Activated CD8-positive, alpha-beta memory T cell treated with anti-CD3 and anti-CD28 coated beads, Interleukin-2, amount 10 ng/mL, durations not matched to agents 7 days and 5 days (primary cell): ENCODE measurements around the gene CRACR2B. TPM values are rescaled to one million over a fixed set of nuclear protein-coding genes. Genes with fewer than 3 reads are reported as not detected.
A peak's percentile ranks its signal among the peaks of the same experiment; 100 is the strongest.

Experiments used
- ATAC-seq: fragments of 150-1000 bp; cut with Tn5 transposase; one replicate; pipeline ENCODE4 v1.10.0; 2021; ENCODE audit warnings: moderate library complexity
- CTCF ChIA-PET: fragments of 350-600 bp; sonication (Branson Sonifier 250); formaldehyde crosslinking; loops from one replicate; lab custom pipeline; 2021; ENCODE audit warnings: antibody characterized with exemption; lab: Charles Lee
- DNase-seq: peaks from one replicate; pipeline ENCODE4 v3.0.0-alpha.2; 2020
- H3K27ac Mint-ChIP-seq: one replicate; pipeline ENCODE4 v1.8.0; 2021; ENCODE audit warnings: mild to moderate bottlenecking, mixed read lengths
- H3K27me3 Mint-ChIP-seq: one replicate; pipeline ENCODE4 v1.8.0; 2021; ENCODE audit warnings: mixed read lengths
- H3K36me3 Mint-ChIP-seq: one replicate; pipeline ENCODE4 v1.8.0; 2021; ENCODE audit warnings: mild to moderate bottlenecking, mixed read lengths
- H3K4me1 Mint-ChIP-seq: one replicate; pipeline ENCODE4 v1.8.0; 2021; ENCODE audit warnings: mixed read lengths
- H3K4me3 Mint-ChIP-seq: one replicate; pipeline ENCODE4 v1.8.0; 2021; ENCODE audit warnings: mild to moderate bottlenecking, moderate library complexity, mixed read lengths
- H3K9me3 Mint-ChIP-seq: one replicate; pipeline ENCODE4 v1.8.0; 2022; ENCODE audit warnings: low read depth, mixed read lengths
- total RNA-seq, 2 experiments: library from RNA; stranded (reverse); gene quantifications; one replicate each; pipeline ENCODE4 v1.2.3, GENCODE V29; 2021

Gene CRACR2B
- total RNA-seq, 2 experiments from 2014 or later, result 11.3 to 14.1 TPM

DNA sequence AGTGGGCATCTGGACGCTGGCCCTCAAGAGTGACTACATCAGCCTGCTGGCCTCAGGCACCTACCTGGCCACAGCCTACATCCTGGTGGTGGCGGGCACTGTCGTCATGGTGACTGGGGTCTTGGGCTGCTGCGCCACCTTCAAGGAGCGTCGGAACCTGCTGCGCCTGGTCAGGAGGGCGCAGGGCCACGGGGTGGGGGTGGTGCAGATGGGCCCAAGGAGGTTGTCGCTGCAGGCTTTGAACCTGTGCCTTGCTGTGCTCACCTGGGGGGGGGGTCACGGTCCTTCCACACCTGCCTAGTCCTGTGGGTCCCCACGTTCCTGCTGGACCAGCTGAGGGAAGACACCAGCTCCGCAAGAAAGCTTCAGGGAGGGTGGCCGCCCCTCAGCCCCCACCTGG lies 8.6 kb downstream of the CRACR2B start:
- Mint-ChIP-seq H3K4me1 (peaks cover 26% of the 10 kb centered on the region), H3K36me3 (peaks cover 7% of the 10 kb centered on the region), H3K27me3 (peaks cover 11% of the 10 kb centered on the region), H3K4me3 (no peak overlapping the region), H3K9me3 (no peaks in the 10 kb centered on the region), H3K27ac (no peak overlapping the region)
- ATAC-seq, result no peak
- CTCF ChIA-PET, result interaction anchor here (0.7 kb wide), 1 partner anchor 28 kb away, joined by 3 read pairs; no protein-coding TSS in a partner anchor
- no peak for DNase-seq

DNA sequence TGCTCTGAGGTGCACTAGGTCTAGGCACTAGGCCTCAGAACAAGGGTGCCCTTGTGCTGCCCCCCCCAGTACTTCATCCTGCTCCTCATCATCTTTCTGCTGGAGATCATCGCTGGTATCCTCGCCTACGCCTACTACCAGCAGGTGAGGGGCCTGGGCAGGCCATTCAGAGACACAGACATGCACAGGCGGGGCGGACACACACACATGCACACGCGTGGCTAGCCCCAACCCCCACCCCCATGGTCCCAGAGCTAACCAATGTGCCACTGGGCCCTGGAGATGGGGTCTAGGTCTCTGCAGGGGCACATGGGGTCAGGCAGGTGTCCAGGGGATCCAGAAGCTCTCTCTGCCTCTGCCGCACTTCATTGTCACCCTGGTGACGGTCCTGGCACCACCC lies 9.0 kb downstream of the CRACR2B start:
- H3K27me3 Mint-ChIP-seq, result peaks cover 7% of the 10 kb centered on the region
- H3K27ac Mint-ChIP-seq, result no peak overlapping the region
- H3K9me3 Mint-ChIP-seq, result no peaks in the 10 kb centered on the region
- no peak overlapping the region for H3K4me3 Mint-ChIP-seq
- H3K36me3 Mint-ChIP-seq, result peaks cover 7% of the 10 kb centered on the region
- CTCF ChIA-PET, result interaction anchor here (0.7 kb wide), 1 partner anchor 29 kb away, joined by 3 read pairs; no protein-coding TSS in a partner anchor
- no peak for ATAC-seq
- DNase-seq, result no peak
- peaks cover 27% of the 10 kb centered on the region for H3K4me1 Mint-ChIP-seq

DNA sequence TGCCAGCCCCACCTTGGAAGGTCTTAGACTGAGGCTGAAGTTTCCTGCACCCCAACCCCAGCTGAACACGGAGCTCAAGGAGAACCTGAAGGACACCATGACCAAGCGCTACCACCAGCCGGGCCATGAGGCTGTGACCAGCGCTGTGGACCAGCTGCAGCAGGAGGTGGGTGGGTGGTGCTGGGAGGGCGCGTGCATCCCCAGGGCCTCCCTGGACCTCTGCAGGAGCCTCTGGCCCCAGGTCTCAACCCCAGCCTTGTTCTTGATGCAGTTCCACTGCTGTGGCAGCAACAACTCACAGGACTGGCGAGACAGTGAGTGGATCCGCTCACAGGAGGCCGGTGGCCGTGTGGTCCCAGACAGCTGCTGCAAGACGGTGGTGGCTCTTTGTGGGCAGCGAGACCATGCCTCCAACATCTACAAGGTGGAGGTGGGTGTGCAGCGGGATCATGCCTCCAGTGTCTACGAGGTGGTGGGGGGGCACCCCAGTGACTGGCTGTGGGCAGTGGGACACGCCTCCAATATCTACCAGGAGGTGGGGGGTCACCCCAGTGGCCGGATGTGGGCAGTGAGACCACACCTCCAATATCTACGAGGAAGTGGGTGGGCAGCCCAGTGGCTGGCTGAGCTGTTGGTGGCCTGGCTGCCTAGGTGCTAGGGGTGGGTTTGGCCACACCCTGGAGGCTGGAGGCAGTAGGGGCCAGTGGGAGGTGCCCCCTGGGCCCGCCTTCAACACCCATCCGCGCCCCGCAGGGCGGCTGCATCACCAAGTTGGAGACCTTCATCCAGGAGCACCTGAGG lies 9.7 kb downstream of the CRACR2B start:
- no peaks in the 10 kb centered on the region for H3K9me3 Mint-ChIP-seq
- H3K36me3 Mint-ChIP-seq, result peaks cover 7% of the 10 kb centered on the region
- DNase-seq, result no peak
- no peak for ATAC-seq
- CTCF ChIA-PET, result interaction anchor here (1.0 kb wide), 1 partner anchor 10 kb away, joined by 3 read pairs; no protein-coding TSS in a partner anchor
- H3K27ac Mint-ChIP-seq, result no peak overlapping the region
- peaks cover 24% of the 10 kb centered on the region for H3K4me1 Mint-ChIP-seq
- H3K4me3 Mint-ChIP-seq, result no peak overlapping the region
- H3K27me3 Mint-ChIP-seq, result peaks cover under 1% of the 10 kb centered on the region

DNA sequence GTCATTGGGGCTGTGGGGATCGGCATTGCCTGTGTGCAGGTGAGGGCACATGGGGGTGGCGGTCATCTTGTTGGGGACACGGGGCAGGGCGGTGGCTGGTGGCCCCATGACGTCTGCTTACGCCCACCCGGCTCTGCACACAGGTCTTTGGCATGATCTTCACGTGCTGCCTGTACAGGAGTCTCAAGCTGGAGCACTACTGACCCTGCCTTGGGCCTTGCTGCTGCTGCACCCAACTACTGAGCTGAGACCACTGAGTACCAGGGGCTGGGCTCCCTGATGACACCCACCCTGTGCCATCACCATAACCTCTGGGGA lies 10.2 kb downstream of the CRACR2B start:
- Mint-ChIP-seq H3K9me3 (no peaks in the 10 kb centered on the region), H3K4me3 (no peak overlapping the region), H3K36me3 (peaks cover 7% of the 10 kb centered on the region), H3K27me3 (no peaks in the 10 kb centered on the region), H3K4me1 (peaks cover 24% of the 10 kb centered on the region), H3K27ac (no peak overlapping the region)
- CTCF ChIA-PET, result interaction anchor here (0.9 to 1.0 kb wide), 2 partner anchors 9 to 10 kb away, joined by 3 read pairs; partner anchors contain the start of gene CRACR2B
- ATAC-seq (no peak), DNase-seq (no peak)

DNA sequence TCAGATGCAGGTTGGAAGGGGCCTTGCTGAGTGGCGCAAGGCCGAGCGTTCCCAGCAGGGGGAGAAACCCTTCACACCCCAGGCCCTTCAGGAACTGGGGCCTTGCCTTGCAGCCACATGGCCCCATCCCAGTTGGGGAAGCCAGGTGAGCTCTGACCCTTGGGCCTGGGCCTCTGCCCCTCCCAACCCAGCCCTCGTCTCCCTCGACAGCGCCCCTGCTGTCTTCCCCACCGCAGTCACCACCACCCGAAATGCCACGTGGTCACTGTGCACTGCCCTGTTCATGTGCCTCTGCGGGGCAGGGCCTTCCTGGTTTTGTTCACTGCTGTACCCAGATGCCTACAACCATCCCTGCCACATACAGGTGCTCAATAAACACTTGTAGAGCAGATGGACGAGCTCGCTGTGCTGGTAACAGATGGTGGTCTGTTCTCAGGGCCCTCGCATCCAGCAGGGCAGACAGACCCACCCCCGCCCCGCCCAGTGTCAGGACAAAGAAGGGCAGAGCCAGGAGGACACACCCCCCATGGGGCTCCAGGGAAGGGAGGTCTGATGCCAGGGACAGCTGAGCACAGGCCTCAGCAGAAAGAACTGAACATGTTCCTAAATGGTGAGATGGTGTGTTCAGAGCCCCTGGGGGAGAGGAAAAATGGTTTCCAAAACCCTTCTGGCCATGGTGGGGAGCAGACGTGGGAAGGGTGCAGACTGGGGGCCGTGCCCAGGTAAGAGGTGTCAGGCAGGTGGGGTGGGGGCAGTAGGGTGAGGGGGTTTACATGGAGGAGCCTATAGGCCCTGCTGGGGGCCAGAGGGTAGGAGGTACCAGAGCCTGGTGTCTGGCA lies 10.9 kb downstream of the CRACR2B start:
- no peaks in the 10 kb centered on the region for H3K9me3 Mint-ChIP-seq
- DNase-seq, result no peak
- no peaks in the 10 kb centered on the region for H3K27me3 Mint-ChIP-seq
- no peak overlapping the region for H3K27ac Mint-ChIP-seq
- peaks cover 25% of the 10 kb centered on the region for H3K4me1 Mint-ChIP-seq
- CTCF ChIA-PET, result interaction anchor here (0.9 kb wide), 1 partner anchor 11 kb away, joined by 3 read pairs; the partner anchor contains the start of gene CRACR2B
- peaks cover 7% of the 10 kb centered on the region for H3K36me3 Mint-ChIP-seq
- no peak for ATAC-seq
- H3K4me3 Mint-ChIP-seq, result no peak overlapping the region

DNA sequence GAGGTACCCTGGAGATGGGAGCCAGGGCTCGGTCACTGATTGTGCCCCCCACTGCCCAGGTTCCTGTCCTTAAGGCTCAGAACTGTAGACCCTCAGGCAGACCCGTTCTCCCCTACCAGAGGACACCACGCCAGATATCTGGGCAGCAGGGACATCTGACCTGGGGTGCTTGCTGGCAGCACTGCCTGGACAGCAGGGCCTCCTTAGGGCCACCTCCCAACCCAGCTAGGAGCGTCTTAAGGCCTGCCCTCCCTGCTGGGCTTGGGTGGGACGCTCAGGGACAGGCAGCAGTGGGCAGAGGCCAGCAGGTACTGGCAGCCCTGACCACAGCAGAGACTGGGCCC lies 11.5 kb downstream of the CRACR2B start:
- H3K4me1 Mint-ChIP-seq, result peaks cover 25% of the 10 kb centered on the region
- ATAC-seq (no peak), DNase-seq (no peak)
- no peaks in the 10 kb centered on the region for H3K27me3 Mint-ChIP-seq
- H3K4me3 Mint-ChIP-seq, result no peak overlapping the region
- no peaks in the 10 kb centered on the region for H3K9me3 Mint-ChIP-seq
- H3K27ac Mint-ChIP-seq, result no peak overlapping the region
- CTCF ChIA-PET, result no interaction called here
- H3K36me3 Mint-ChIP-seq, result peaks cover 7% of the 10 kb centered on the region

DNA sequence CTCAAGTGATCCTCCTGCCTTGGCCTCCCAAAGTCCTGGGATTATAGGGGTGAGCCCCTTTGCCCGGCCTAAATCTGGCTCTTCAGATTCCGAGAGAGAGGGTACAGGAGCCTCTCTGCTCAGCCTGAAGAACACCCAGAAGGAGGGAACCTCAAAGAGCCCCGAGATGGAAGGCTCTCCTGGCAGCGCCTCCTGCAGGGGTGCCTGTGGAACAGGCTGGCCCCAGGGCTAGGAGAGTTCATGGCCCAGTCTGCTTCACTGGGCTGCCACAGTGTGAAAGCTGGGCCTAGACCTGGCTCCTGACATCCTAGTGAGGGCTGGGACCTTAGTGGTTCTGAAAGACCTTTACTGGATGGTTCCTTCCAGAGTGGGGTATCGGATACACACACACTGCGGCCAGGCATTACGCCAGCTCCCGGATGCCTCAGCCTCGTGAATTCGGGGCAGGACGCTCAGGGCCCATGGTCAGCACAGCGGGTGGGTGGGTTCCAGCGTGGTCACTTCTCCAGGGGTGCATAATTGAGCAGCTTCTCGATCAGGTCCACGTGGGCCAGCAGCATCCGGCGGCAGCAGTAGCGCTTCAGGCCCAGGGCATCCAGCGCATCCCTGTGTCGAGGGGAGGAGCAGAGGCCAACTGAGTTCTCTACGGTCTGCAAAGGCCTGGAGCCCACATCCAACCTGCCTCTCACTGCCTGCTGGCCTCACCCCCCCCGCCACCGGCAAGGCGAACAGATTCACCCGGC lies 12.3 kb downstream of the CRACR2B start:
- no peaks in the 10 kb centered on the region for H3K27me3 Mint-ChIP-seq
- no peak for ATAC-seq
- peak overlapping the region; percentile 86 for H3K4me3 Mint-ChIP-seq
- no peak for DNase-seq
- H3K27ac Mint-ChIP-seq, result no peak overlapping the region
- H3K4me1 Mint-ChIP-seq, result peaks cover 24% of the 10 kb centered on the region
- no peaks in the 10 kb centered on the region for H3K9me3 Mint-ChIP-seq
- CTCF ChIA-PET, result interaction anchor here (0.9 to 1.1 kb wide), 2 partner anchors 8 to 23 kb away, joined by 3 read pairs; no protein-coding TSS in a partner anchor
- peaks cover 7% of the 10 kb centered on the region for H3K36me3 Mint-ChIP-seq

DNA sequence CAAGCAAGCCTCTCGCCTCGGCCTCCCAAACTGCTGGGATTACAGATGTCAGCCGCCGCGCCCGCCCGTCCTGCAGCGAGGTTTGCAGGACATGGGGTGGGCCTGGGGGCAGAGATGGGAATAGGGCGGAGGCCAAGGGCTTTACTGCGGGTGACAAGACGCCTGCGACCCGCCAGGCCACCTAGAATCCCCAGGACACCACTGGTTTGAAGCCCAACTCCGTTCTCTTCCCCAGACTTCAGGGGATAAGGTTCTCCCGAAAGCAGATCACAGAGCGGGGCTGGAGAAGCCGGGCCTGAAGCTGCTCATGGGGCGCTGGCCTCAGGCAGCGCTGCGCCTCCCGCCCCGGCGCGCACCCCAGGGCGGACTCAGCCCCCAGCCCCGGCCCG lies 14.3 kb downstream of the CRACR2B start:
- Mint-ChIP-seq H3K4me1 (peaks cover 24% of the 10 kb centered on the region), H3K36me3 (peaks cover 7% of the 10 kb centered on the region), H3K27ac (peak overlapping the region; percentile 80), H3K27me3 (no peaks in the 10 kb centered on the region), H3K4me3 (peak overlapping the region; percentile 86), H3K9me3 (no peaks in the 10 kb centered on the region)
- ATAC-seq (peak; percentile 49), DNase-seq (no peak)
- CTCF ChIA-PET, result interaction anchor here (2.6 kb wide), 1 partner anchor 9 kb away, joined by 11 read pairs; the partner anchor contains the start of gene CD151

DNA sequence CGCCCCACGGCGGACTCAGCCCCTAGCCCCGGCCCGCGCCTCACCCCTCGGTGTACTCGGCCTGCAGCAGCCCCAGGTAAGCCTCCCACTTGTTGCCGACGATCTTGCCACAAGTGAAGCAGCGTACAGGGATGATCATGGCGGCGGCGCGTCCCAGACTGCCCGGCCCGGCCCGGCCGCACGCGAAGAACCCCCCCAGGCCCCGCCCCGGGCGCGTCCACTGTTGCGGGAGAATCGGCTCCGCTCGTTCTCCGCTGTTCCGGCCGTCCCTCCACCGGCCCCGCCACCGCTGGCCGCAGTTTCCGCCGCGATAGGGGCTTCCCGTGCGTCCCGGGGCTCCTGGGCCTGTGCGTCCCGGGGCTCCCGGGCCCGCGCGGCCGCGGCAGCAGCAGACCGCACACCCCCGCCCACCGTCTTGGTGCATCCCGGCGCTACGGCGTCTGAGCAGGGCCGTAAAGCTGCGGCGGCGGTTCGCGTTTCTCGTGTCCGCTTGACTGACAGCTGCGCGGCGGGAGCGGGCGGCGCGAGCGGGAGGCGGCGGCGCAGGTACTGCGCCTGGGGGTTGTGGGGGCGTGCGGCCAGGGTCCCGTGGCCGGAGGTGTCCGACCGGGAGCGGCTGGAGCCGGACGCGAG lies 14.8 kb downstream of the CRACR2B start, which contains the start of the genes POLR2L and TSPAN4:
POLR2L (minus strand) TSS at position 160 of the 633 bp plus-strand sequence; CDS start at position 139, 21 bp downstream.
TSPAN4 (plus strand) TSS at position 483 of the 633 bp plus-strand sequence. CDS start 7,453 bp downstream, outside the sequence.
- ATAC-seq (peak; percentile 79), DNase-seq (peak; percentile 90)
- Mint-ChIP-seq H3K4me3 (peak within 1 kb of the TSS; percentile 86), H3K36me3 (peaks cover 7% of the 10 kb centered on the region), H3K27me3 (no peaks in the 10 kb centered on the region), H3K9me3 (no peaks in the 10 kb centered on the region), H3K4me1 (peaks cover 24% of the 10 kb centered on the region), H3K27ac (peak within 1 kb of the TSS; percentile 80)
- CTCF ChIA-PET, result interaction anchor here (1.0 to 2.6 kb wide), 5 partner anchors 10 to 78 kb away, joined by 3 to 11 read pairs (median 3); partner anchors contain the start of genes CD151, PNPLA2 and RPLP2

DNA sequence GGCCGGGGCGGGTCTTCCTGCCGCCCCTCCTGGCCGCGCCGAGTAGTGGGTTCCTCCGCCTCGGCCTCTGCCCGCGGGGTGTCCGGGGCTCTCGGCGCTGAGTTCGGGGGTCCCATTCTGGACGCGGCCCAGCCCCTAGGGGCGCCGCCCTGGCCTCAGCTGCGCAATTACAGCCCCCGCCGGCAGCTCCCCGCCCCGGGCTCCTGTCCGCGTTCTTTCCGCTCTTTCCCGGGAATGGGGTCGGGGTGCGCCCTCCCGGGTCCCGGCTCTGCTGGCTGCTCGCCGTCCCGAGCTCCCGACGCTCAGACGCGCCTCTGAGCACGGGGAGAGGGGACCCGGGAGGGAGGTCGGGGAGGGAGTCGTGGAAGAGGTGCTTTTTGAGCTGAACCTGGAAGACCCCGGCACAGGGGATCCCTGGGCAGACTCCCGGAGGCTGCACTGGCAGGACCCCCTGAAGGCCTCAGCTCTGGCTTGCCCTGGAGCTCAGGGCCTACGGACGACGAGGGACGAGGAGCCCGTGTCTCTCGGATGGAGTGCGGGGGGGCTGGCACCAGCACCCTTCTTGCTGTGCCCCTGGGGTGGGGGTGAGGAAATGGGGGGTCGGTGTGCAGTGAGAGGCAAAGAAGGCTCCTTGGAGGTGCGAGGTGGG lies 15.5 kb downstream of the CRACR2B start:
- H3K27ac Mint-ChIP-seq, result no peak overlapping the region
- peaks cover 24% of the 10 kb centered on the region for H3K4me1 Mint-ChIP-seq
- H3K9me3 Mint-ChIP-seq, result no peaks in the 10 kb centered on the region
- DNase-seq (no peak), ATAC-seq (peak; percentile 7)
- H3K27me3 Mint-ChIP-seq, result no peaks in the 10 kb centered on the region
- H3K36me3 Mint-ChIP-seq, result peaks cover 7% of the 10 kb centered on the region
- CTCF ChIA-PET, result interaction anchor here (0.8 to 2.6 kb wide), 8 partner anchors 9 to 78 kb away, joined by 3 to 11 read pairs (median 4); partner anchors contain the start of genes CD151, PNPLA2 and RPLP2
- H3K4me3 Mint-ChIP-seq, result peak overlapping the region; percentile 63

DNA sequence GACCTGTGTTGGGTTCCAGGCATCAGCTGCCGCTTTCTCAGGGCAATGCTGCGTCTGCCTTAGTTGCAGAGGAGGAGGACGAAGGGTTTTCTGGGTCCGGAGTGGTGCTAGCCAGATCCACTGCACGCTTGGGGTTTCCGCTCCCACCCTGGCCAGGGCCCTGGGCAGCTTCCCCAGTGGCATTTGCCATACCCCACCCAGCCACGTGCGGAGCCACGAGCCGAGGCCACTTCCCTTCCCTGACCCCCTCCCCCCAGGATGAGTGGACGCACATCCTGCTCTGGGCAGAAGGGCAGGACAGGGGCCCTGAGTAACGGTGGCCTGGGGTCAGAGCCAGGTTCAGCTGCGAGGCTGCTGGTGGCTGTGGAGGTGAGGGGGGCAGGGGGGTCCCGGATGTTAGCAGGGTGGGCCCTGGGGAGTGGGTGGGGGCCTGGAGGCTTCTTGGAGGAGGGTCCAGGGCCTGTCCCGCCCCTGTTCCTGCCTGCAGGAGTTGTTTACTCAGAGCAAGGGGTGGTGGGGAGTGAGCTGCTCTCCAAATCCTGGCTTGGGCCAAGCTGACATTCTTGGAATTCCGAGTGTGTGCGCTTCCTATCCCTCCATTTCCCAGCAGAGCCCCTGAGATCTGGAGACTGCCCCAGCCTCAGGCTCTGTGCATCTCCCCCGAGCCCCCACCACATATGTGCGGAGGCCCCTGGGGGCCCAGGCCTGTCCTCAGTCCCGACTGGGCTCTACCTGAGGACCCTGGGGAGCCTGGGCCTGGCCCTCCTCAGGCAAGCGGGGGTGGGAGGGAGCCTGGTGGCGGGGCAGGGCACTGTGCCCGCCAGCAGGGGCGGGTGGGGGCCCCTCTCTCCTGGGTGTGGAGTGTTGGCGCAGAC lies 16.3 kb downstream of the CRACR2B start:
- peaks cover 29% of the 10 kb centered on the region for H3K4me1 Mint-ChIP-seq

More for the DNA sequence above, 16.3 kb downstream of the CRACR2B start:
- Mint-ChIP-seq H3K4me3 (peak overlapping the region; percentile 63), H3K27me3 (peaks cover 6% of the 10 kb centered on the region), H3K27ac (no peak overlapping the region), H3K9me3 (no peaks in the 10 kb centered on the region), H3K36me3 (peaks cover 7% of the 10 kb centered on the region)
- CTCF ChIA-PET, result interaction anchor here (0.8 to 2.6 kb wide), 7 partner anchors 10 to 34 kb away, joined by 3 to 11 read pairs (median 4); partner anchors contain the start of genes CD151, PNPLA2 and RPLP2
- no peak for ATAC-seq
- DNase-seq, result no peak
